K562 (cell line): ENCODE measurements around the gene PPAT. TPM values are rescaled to one million over a fixed set of nuclear protein-coding genes. Genes with fewer than 3 reads are reported as not detected.
A peak's percentile ranks its signal among the peaks of the same experiment; 100 is the strongest.

Experiments
- AFF4 ChIP-seq: sonication (generic); formaldehyde crosslinking; IDR thresholded peaks from 2 replicates; pipeline ENCODE4 v1.8.0; 2023; ENCODE audit warnings: mild to moderate bottlenecking, missing genetic modification reagents
- ATF2 ChIP-seq: sonication (generic); formaldehyde crosslinking; IDR thresholded peaks from 2 replicates; pipeline ENCODE4 v1.8.1; 2022; ENCODE audit warnings: missing genetic modification reagents
- ATF7 ChIP-seq: fragments of 450-650 bp; IDR thresholded peaks from 2 replicates; pipeline ENCODE4 v1.7.1; 2014; ENCODE audit warnings: mild to moderate bottlenecking, moderate library complexity
- CBFA2T3 ChIP-seq: fragments of 450-650 bp; IDR thresholded peaks from 2 replicates; pipeline ENCODE4 v1.6.1; 2017
- DLX4 ChIP-seq: fragments of 250-450 bp; sonication (Bioruptor Pico); IDR thresholded peaks from 2 replicates; pipeline ENCODE4 v1.6.1; 2021; ENCODE audit warnings: mild to moderate bottlenecking
- HMBOX1 ChIP-seq: sonication (generic); IDR thresholded peaks from 2 replicates; pipeline ENCODE4 v1.6.1; 2016
- JUND ChIP-seq, 2 experiments: IDR thresholded peaks; 2 replicates in 1 of 2; 3 replicates in 1 of 2; pipeline ENCODE4 v1.6.1; 2011; ENCODE audit warnings: borderline replicate concordance in 2 of 2, low read depth in 2 of 2, low read length in 2 of 2, improper control_type of control experiment in 1 of 2, missing biosample characterization in 1 of 2, missing genetic modification characterization in 1 of 2, missing genetic modification reagents in 1 of 2
- KLF16 ChIP-seq: IDR thresholded peaks from 2 replicates; pipeline ENCODE4 v1.6.1; 2016; ENCODE audit warnings: antibody characterized with exemption
- MNT ChIP-seq, 2 experiments: fragments of 450-650 bp; conservative IDR thresholded peaks; 2 replicates each; pipeline ENCODE4 v1.6.1; 2017; ENCODE audit warnings: mild to moderate bottlenecking in 2 of 2, moderate library complexity in 2 of 2
- MTA3 ChIP-seq: fragments of 450-650 bp; formaldehyde crosslinking; IDR thresholded peaks from 2 replicates; pipeline ENCODE4 v1.6.1; 2017; ENCODE audit warnings: mild to moderate bottlenecking, borderline replicate concordance
- NFE2 ChIP-seq: IDR thresholded peaks from 2 replicates; pipeline ENCODE4 v1.6.1; 2014; ENCODE audit warnings: antibody characterized with exemption, low read depth
- PRDM10 ChIP-seq: fragments of 450-650 bp; IDR thresholded peaks from 2 replicates; pipeline ENCODE4 v1.6.1; 2018; ENCODE audit not compliant: partially characterized antibody
- SAFB ChIP-seq: fragments of 200-400 bp; formaldehyde crosslinking; IDR thresholded peaks from 2 replicates; pipeline ENCODE4 v1.6.1; 2017; ENCODE audit warnings: low read depth, low read length, borderline replicate concordance
- SMARCE1 ChIP-seq: fragments of 450-650 bp; IDR thresholded peaks from 2 replicates; pipeline ENCODE4 v1.7.1; 2016; ENCODE audit warnings: mild to moderate bottlenecking
- SPI1 ChIP-seq: IDR thresholded peaks from 2 replicates; pipeline ENCODE4 v1.6.1; 2011; ENCODE audit warnings: low read depth, low read length, control low read depth, borderline replicate concordance
- STAT5A ChIP-seq: IDR thresholded peaks from 2 replicates; pipeline ENCODE4 v1.6.1; 2012; ENCODE audit warnings: low read length, inconsistent platforms, borderline replicate concordance
- polyA plus RNA-seq, 8 experiments: library from polyadenylated mRNA; depleted of rRNA in 4 of 8; stranded (reverse) in 5 of 8; unstranded in 3 of 8; fragments of >200 nt; fragmentation: Nextera tagmentation in 2 of 8; fragmentation: Illumina TruSeq in 1 of 8; extraction: Ambion mirVana in 2 of 8; extraction: Trizol in 1 of 8; gene quantifications; 2 replicates each; pipeline versions ENCODE4 v1.2.1 to v1.2.3, GENCODE V29; 2011 to 2014; ENCODE audit warnings: inconsistent platforms in 1 of 8, missing spikeins in 1 of 8
- total RNA-seq, 7 experiments: library from RNA; depleted of rRNA in 6 of 7; stranded (reverse); fragments of >200 nt in 6 of 7; fragmentation: Illumina TruSeq in 2 of 7; extraction: Trizol in 2 of 7; gene quantifications; 2 replicates each; pipeline versions ENCODE4 v1.2.1 to v1.2.3, GENCODE V29; 2011 to 2021; ENCODE audit warnings: low replicate concordance in 1 of 7

The PPAT gene
- total and polyA plus RNA-seq, 9 of the 15 experiments (the other 6 are each of a cell fraction or from before 2014, with no cell fraction given), result 36.2 to 75.8 (median 55.5) TPM

- no peak for TF ChIP-seq ATF2 (CRISPR knock-in tag)
- peak; percentile 69; the same call in 1 of the 2 replicates for TF ChIP-seq HMBOX1
- no peak for TF ChIP-seq SAFB
- peak; percentile 91 for TF ChIP-seq STAT5A
- TF ChIP-seq MNT (conservative IDR thresholded peaks at IDR 0.05), result peak in 1 of 2 experiments; percentile 54; a peak in 1 of 4 replicates
- TF ChIP-seq DLX4 (CRISPR knock-in tag), result no peak
- no peak for TF ChIP-seq MTA3
- peak; percentile 16; the same call in 1 of the 2 replicates for TF ChIP-seq SPI1
- TF ChIP-seq NFE2, result 0 out of 2 replicates have a peak, but pooled peaks have one; percentile 26
- 0 out of 2 replicates have a peak, but pooled peaks have one; percentile 37 for TF ChIP-seq ATF7
- peak; percentile 55; the same call in 1 of the 2 replicates for TF ChIP-seq KLF16
- peak; percentile 49; the same call in 1 of the 2 replicates for TF ChIP-seq JUND (IDR thresholded peaks at IDR 0.05; ENCODE audit: borderline replicate concordance, low read depth, low read length)
- no peak; the same call in 2 of the 3 replicates for TF ChIP-seq JUND (tag; IDR thresholded peaks at IDR 0.05; ENCODE audit: borderline replicate concordance, low read depth, low read length)
- peak; percentile 28; the same call in 1 of the 2 replicates for TF ChIP-seq AFF4 (CRISPR knock-in tag)
- peak; percentile 20 for TF ChIP-seq PRDM10
- TF ChIP-seq SMARCE1, result peak; percentile 88
- TF ChIP-seq CBFA2T3, result peak; percentile 95
Measured at GRCh38 chr4:56389558-56389957, 45.9 kb downstream of the PPAT start (continued).
